Mammary epithelial cell (primary cell): ENCODE measurements around the gene ARHGAP28.

Source experiments
- EZH2 ChIP-seq: IDR thresholded peaks from 2 replicates; pipeline ENCODE4 v1.6.1; 2012; ENCODE audit warnings: low read length, inconsistent platforms, borderline replicate concordance
- TF ChIP-seq, protein P1 (sequence below), 2 donors: IDR thresholded peaks in 1 of 2; conservative IDR thresholded peaks in 1 of 2; 2 replicates each; pipeline ENCODE4 v1.5.1; 2011 to 2012; ENCODE audit warnings: inconsistent platforms in 2 of 2, low read length in 2 of 2, mild to moderate bottlenecking in 2 of 2, control low read depth in 1 of 2, low read depth in 1 of 2; ENCODE audit not compliant: insufficient read depth in 1 of 2; ENCODE audit errors: extremely low read depth in 1 of 2

DNA sequence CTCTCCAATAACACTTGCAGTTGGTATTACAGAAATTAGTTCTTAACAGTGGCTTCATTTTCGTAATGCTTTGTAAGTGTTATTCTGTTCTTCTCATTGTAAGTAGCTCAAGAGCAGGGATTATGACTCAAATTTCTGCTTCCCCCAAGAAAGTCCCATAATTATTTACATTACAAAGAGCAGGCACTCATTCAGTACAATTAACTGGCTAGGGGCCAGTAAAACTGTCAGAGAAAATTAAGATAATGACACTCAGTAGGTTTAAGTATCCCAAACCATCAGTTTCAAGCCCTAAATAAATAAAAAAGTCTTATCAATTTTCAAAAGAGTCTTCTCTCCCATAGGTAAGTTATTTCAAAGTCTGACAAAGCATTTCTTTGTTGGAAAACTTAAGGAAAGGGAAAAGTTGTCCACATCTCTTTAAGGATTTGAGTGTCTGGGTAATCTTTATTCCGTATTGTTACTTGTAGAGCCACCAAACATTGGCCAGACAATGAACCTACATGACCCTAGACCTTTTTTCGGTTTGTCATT is 137.1 kb downstream of the ARHGAP28 start:
- TF ChIP-seq, protein P1, sequence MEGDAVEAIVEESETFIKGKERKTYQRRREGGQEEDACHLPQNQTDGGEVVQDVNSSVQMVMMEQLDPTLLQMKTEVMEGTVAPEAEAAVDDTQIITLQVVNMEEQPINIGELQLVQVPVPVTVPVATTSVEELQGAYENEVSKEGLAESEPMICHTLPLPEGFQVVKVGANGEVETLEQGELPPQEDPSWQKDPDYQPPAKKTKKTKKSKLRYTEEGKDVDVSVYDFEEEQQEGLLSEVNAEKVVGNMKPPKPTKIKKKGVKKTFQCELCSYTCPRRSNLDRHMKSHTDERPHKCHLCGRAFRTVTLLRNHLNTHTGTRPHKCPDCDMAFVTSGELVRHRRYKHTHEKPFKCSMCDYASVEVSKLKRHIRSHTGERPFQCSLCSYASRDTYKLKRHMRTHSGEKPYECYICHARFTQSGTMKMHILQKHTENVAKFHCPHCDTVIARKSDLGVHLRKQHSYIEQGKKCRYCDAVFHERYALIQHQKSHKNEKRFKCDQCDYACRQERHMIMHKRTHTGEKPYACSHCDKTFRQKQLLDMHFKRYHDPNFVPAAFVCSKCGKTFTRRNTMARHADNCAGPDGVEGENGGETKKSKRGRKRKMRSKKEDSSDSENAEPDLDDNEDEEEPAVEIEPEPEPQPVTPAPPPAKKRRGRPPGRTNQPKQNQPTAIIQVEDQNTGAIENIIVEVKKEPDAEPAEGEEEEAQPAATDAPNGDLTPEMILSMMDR (conservative IDR thresholded peaks at IDR 0.05 in 1 of 2, IDR thresholded peaks at IDR 0.05 in 1 of 2; ENCODE audit: extremely low read depth in 1 of 2, insufficient read depth in 1 of 2, low read depth in 1 of 2, low read length in 2 of 2): no peak
- TF ChIP-seq EZH2: no peak
